Neutrophil (primary cell): ENCODE measurements around the gene UIMC1.
"Not testable (repeated sequence)": the region's sequence is repeated elsewhere in the genome, so short reads cannot be mapped to it uniquely, and the experiment has no call there.

Experiments
- H3K27ac ChIP-seq: fragments of 200-600 bp; sonication (generic); 2 replicates; pipeline ENCODE4 v1.5.1; 2016; ENCODE audit warnings: mild to moderate bottlenecking, moderate library complexity
- H3K27me3 ChIP-seq: fragments of 200-600 bp; sonication (generic); 2 replicates; pipeline ENCODE4 v1.6.0; 2016; ENCODE audit warnings: mild to moderate bottlenecking
- H3K36me3 ChIP-seq: fragments of 200-600 bp; sonication (generic); 2 replicates; pipeline ENCODE4 v1.5.1; 2017
- H3K4me1 ChIP-seq, 2 experiments: fragments of 200-600 bp in 1 of 2; sonication (generic) in 1 of 2; 1 replicate in 1 of 2; 2 replicates in 1 of 2; pipeline versions ENCODE4 v1.5.1 to v1.6.1; 2013 to 2016; ENCODE audit warnings: low read depth in 1 of 2, low read length in 1 of 2, mild to moderate bottlenecking in 1 of 2, moderate library complexity in 1 of 2; ENCODE audit not compliant: control insufficient read depth in 1 of 2, insufficient read depth in 1 of 2
- H3K4me3 ChIP-seq, 2 experiments: fragments of 200-600 bp in 1 of 2; sonication (generic) in 1 of 2; 1 replicate in 1 of 2; 2 replicates in 1 of 2; pipeline ENCODE4 v1.5.1; 2013 to 2016; ENCODE audit warnings: low read depth in 1 of 2, low read length in 1 of 2, mild to moderate bottlenecking in 1 of 2, moderate library complexity in 1 of 2
- H3K9me3 ChIP-seq: fragments of 200-600 bp; sonication (generic); 2 replicates; pipeline ENCODE4 v1.5.1; 2016
- CTCF ChIP-seq: fragments of 200-600 bp; sonication (generic); IDR thresholded peaks from 2 replicates; pipeline ENCODE4 v1.5.1; 2016; ENCODE audit warnings: antibody characterized with exemption

Gene UIMC1

GRCh38 chr5:176996780-176997179 is 9.8 kb downstream of the UIMC1 start:
- Histone ChIP-seq H3K27me3 (no peaks in the 10 kb centered on the region), H3K4me3 (peak overlapping the region in 1 of 2 experiments; percentile 51), H3K4me1 (peaks cover 93 to 96% of the 10 kb centered on the region in 2 experiments), H3K27ac (peak overlapping the region; percentile 95), H3K36me3 (no peaks in the 10 kb centered on the region), H3K9me3 (no peaks in the 10 kb centered on the region)
- no peak for TF ChIP-seq CTCF

- Histone ChIP-seq H3K4me3 (peak overlapping the region; percentile 26 to 51), H3K27ac (peak overlapping the region; percentile 95), H3K27me3 (no peaks in the 10 kb centered on the region), H3K36me3 (no peaks in the 10 kb centered on the region), H3K9me3 (no peaks in the 10 kb centered on the region), H3K4me1 (peaks cover 93 to 95% of the 10 kb centered on the region in 2 experiments)
- TF ChIP-seq CTCF: no peak
Observed at GRCh38 chr5:176995896-176996767, 10.4 kb downstream of the UIMC1 start.

- H3K9me3 ChIP-seq: no peaks in the 10 kb centered on the region
- H3K27ac ChIP-seq: peak overlapping the region; percentile 95
- peak overlapping the region; percentile 46 to 51 for H3K4me3 ChIP-seq
- H3K4me1 ChIP-seq: peaks cover 82 to 85% of the 10 kb centered on the region in 2 experiments
- no peaks in the 10 kb centered on the region for H3K27me3 ChIP-seq
- no peaks in the 10 kb centered on the region for H3K36me3 ChIP-seq
- no peak for TF ChIP-seq CTCF
Observed at GRCh38 chr5:176995122-176995490, 11.5 kb downstream of the UIMC1 start.

- TF ChIP-seq CTCF: peak; percentile 40
- Histone ChIP-seq H3K36me3 (no peaks in the 10 kb centered on the region), H3K9me3 (no peaks in the 10 kb centered on the region), H3K27me3 (no peaks in the 10 kb centered on the region), H3K4me1 (peaks cover 77 to 79% of the 10 kb centered on the region in 2 experiments), H3K27ac (peak overlapping the region; percentile 95), H3K4me3 (peak overlapping the region; percentile 46 to 51)
Observed at GRCh38 chr5:176994460-176995121, 12.0 kb downstream of the UIMC1 start.

- H3K9me3 ChIP-seq, H3K36me3 ChIP-seq, H3K27me3 ChIP-seq: not testable (repeated sequence)
- peaks cover 64 to 65% of the 10 kb centered on the region in 2 experiments for H3K4me1 ChIP-seq
- peak overlapping the region in 1 of 2 experiments; percentile 51 for H3K4me3 ChIP-seq
- peak overlapping the region; percentile 95 for H3K27ac ChIP-seq
Observed at GRCh38 chr5:176993081-176993480, 13.5 kb downstream of the UIMC1 start.

GRCh38 chr5:176987583-176987982 is 19.0 kb downstream of the UIMC1 start:
- Histone ChIP-seq H3K9me3 (no peaks in the 10 kb centered on the region), H3K4me3 (no peak overlapping the region), H3K4me1 (peaks cover 9 to 10% of the 10 kb centered on the region in 2 experiments), H3K27ac (peak overlapping the region; percentile 38), H3K27me3 (no peaks in the 10 kb centered on the region), H3K36me3 (peaks cover 3% of the 10 kb centered on the region)
- TF ChIP-seq CTCF: no peak
